HepG2 (cell line): ENCODE measurements around the gene ENTPD7. TPM values are rescaled to one million over a fixed set of nuclear protein-coding genes. Genes with fewer than 3 reads are reported as not detected.

ENCODE experiments used
- ATAC-seq: fragments of 200-7000 bp; cut with Tn5 transposase; 3 replicates; pipeline ENCODE4 v1.9.1; 2020; ENCODE audit warnings: mild to moderate bottlenecking, moderate library complexity
- BruUV-seq: library from RNA; stranded (reverse); fragments of 400-500 nt; replicated peaks from 2 replicates; lab custom pipeline; 2021; lab: Mats Ljungman, UMichigan
- CTCF ChIA-PET: fragments of 300-600 bp; formaldehyde crosslinking; extraction: SDS; loops from one replicate; lab custom pipeline; 2021; ENCODE audit warnings: low total read pairs, inconsistent platforms, low intra/inter-chr PET ratio; lab: Yijun Ruan, JAX
- POLR2A ChIA-PET: fragments of 350-600 bp; sonication (Branson Sonifier 250); formaldehyde crosslinking; loops from one replicate; lab custom pipeline; 2020; ENCODE audit warnings: antibody characterized with exemption, inconsistent platforms; lab: Yijun Ruan, JAX
- DNase-seq: peaks from one replicate; pipeline ENCODE4 v3.0.0-alpha.2; 2015; ENCODE audit warnings: low spot score
- FAIRE-seq: peaks from 3 replicates; lab custom pipeline; 2011; peaks lifted over from hg19 to GRCh38; lab: Jason Lieb, UNC
- H2AFZ ChIP-seq: one replicate; pipeline ENCODE4 v1.6.1; 2011; ENCODE audit warnings: low read length, inconsistent platforms
- H3K27ac ChIP-seq: fragments of 300-600 bp; 3 replicates; pipeline ENCODE4 v1.8.0; 2011; ENCODE audit warnings: mixed run types, mild to moderate bottlenecking, mixed read lengths, low read length, inconsistent platforms; ENCODE audit not compliant: insufficient read depth; ENCODE audit errors: extremely low read length
- H3K27me3 ChIP-seq, 2 experiments: fragments of 200-600 bp in 1 of 2; 2 replicates in 1 of 2; 3 replicates in 1 of 2; pipeline versions ENCODE4 v1.6.0 to v1.8.0; 2011; ENCODE audit warnings: low read length in 2 of 2, mild to moderate bottlenecking in 2 of 2, moderate library complexity in 2 of 2, inconsistent platforms in 1 of 2; ENCODE audit not compliant: insufficient read depth in 2 of 2, control insufficient read depth in 1 of 2
- H3K36me3 ChIP-seq, 2 experiments: fragments of 200-600 bp in 1 of 2; replicated peaks in 1 of 2; 2 replicates in 1 of 2; 3 replicates in 1 of 2; pipeline versions ENCODE4 v1.5.1 to v1.8.0; 2011; ENCODE audit warnings: low read length in 2 of 2, inconsistent platforms in 1 of 2; ENCODE audit not compliant: insufficient read depth in 2 of 2, control insufficient read depth in 1 of 2
- H3K4me1 ChIP-seq: 2 replicates; pipeline ENCODE4 v1.5.1; 2012; ENCODE audit warnings: low read length, inconsistent platforms; ENCODE audit not compliant: insufficient read depth
- H3K4me2 ChIP-seq: 2 replicates; pipeline ENCODE4 v1.6.0; 2011; ENCODE audit warnings: low read depth, low read length, inconsistent platforms
- H3K4me3 ChIP-seq, 3 experiments: fragments of 200-600 bp in 1 of 3; sonication (generic), shearing (Covaris generic) in 1 of 3; replicated peaks in 1 of 3; 2 replicates each; pipeline ENCODE4 v1.5.1; 2011 to 2016; ENCODE audit warnings: low read length in 3 of 3, inconsistent platforms in 2 of 3, low read depth in 2 of 3, mild to moderate bottlenecking in 2 of 3, control low read depth in 1 of 3, mixed read lengths in 1 of 3; ENCODE audit not compliant: insufficient read depth in 1 of 3
- H3K79me2 ChIP-seq: one replicate; pipeline ENCODE4 v1.6.1; 2011; ENCODE audit warnings: low read length, inconsistent platforms; ENCODE audit not compliant: insufficient read depth
- H3K9ac ChIP-seq: 2 replicates; pipeline ENCODE4 v1.6.0; 2011; ENCODE audit warnings: mild to moderate bottlenecking, low read depth, low read length, inconsistent platforms; ENCODE audit not compliant: insufficient read depth
- H3K9me3 ChIP-seq: 2 replicates; pipeline ENCODE4 v1.5.1; 2012; ENCODE audit warnings: mild to moderate bottlenecking, low read length
- H4K20me1 ChIP-seq: 2 replicates; pipeline ENCODE4 v1.6.0; 2011; ENCODE audit warnings: inconsistent platforms, mild to moderate bottlenecking, low read length, moderate library complexity; ENCODE audit not compliant: insufficient read depth
- DBP ChIP-seq: sonication (generic); formaldehyde crosslinking; IDR thresholded peaks from 2 replicates; pipeline ENCODE4 v1.4.0; 2020; ENCODE audit warnings: missing genetic modification reagents; ENCODE audit errors: not compliant biosample characterization
- ETV6 ChIP-seq: sonication (generic); formaldehyde crosslinking; conservative IDR thresholded peaks from 2 replicates; pipeline ENCODE4 v1.4.0; 2020; ENCODE audit warnings: missing genetic modification reagents
- PTBP1 ChIP-seq: fragments of 200-400 bp; formaldehyde crosslinking; IDR thresholded peaks from 2 replicates; pipeline ENCODE4 v1.6.1; 2018; ENCODE audit warnings: low read length, low read depth; ENCODE audit not compliant: poor library complexity, severe bottlenecking
- RORA ChIP-seq: sonication (generic); formaldehyde crosslinking; IDR thresholded peaks from 2 replicates; pipeline ENCODE4 v1.5.0; 2020; ENCODE audit warnings: mild to moderate bottlenecking, missing genetic modification reagents, moderate library complexity
- ZMYM4 ChIP-seq: sonication (generic); formaldehyde crosslinking; IDR thresholded peaks from 2 replicates; pipeline ENCODE4 v1.8.1; 2023; ENCODE audit warnings: mild to moderate bottlenecking, missing genetic modification reagents
- ZNF713 ChIP-seq: sonication (generic); formaldehyde crosslinking; IDR thresholded peaks from 2 replicates; pipeline ENCODE4 v1.4.0; 2020; ENCODE audit warnings: mild to moderate bottlenecking, missing genetic modification reagents
- WGBS: methylation state at CpG from one replicate; pipeline ENCODE4 v1.1.6; 2017; ENCODE audit warnings: low lambda C conversion rate; 5-methylcytosine and 5-hydroxymethylcytosine counted together
- in situ Hi-C: cut with HindIII; loops from 2 replicates; pipeline ENCODE4 v1.10.0; 2017; ENCODE audit warnings: low pct_unique_long_range_greater_than_20kb; ENCODE audit not compliant: extremely low pct_ligation_motif_present
- intact Hi-C: fragments of 100-400 bp; cut with micrococcal nuclease; formaldehyde crosslinking; loops from one replicate; pipeline ENCODE4 v1.10.0; 2022; ENCODE audit not compliant: unreplicated experiment
- polyA plus RNA-seq, 8 experiments: library from polyadenylated mRNA; depleted of rRNA in 3 of 8; stranded (reverse) in 7 of 8; unstranded in 1 of 8; fragments of >200 nt; fragmentation: Illumina TruSeq in 4 of 8; extraction: Trizol in 4 of 8; gene quantifications; 2 replicates each; pipeline versions ENCODE4 v1.2.1 to v1.2.3, GENCODE V29; 2011 to 2016; ENCODE audit warnings: low read depth in 4 of 8, missing spikeins in 1 of 8, mixed read lengths in 1 of 8; ENCODE audit not compliant: insufficient read depth in 1 of 8
- total RNA-seq, 5 experiments: library from RNA; depleted of rRNA; stranded (reverse); fragments of >200 nt; fragmentation: Illumina TruSeq; extraction: Trizol; gene quantifications; 2 replicates each; pipeline ENCODE4 v1.2.3, GENCODE V29; 2016; ENCODE audit warnings: low read depth in 1 of 5
- TF ChIP-seq, protein P1 (sequence below): sonication (generic); formaldehyde crosslinking; IDR thresholded peaks from 2 replicates; pipeline ENCODE4 v1.9.0; 2021; ENCODE audit warnings: missing genetic modification reagents, mild to moderate bottlenecking, borderline replicate concordance
- TF ChIP-seq, protein P2 (sequence below): sonication (generic); formaldehyde crosslinking; IDR thresholded peaks from 2 replicates; pipeline ENCODE4 v1.4.0; 2020; ENCODE audit warnings: missing genetic modification reagents, borderline replicate concordance
- TF ChIP-seq, protein P3 (sequence below): sonication (generic); formaldehyde crosslinking; IDR thresholded peaks from 2 replicates; pipeline ENCODE4 v1.5.1; 2020; ENCODE audit warnings: missing genetic modification reagents, mild to moderate bottlenecking, borderline replicate concordance
- TF ChIP-seq, protein P4 (sequence below): sonication (generic); formaldehyde crosslinking; IDR thresholded peaks from 2 replicates; pipeline ENCODE4 v1.5.0; 2020; ENCODE audit warnings: mild to moderate bottlenecking, missing genetic modification reagents, borderline replicate concordance

The ENTPD7 gene
- total and polyA plus RNA-seq, 2 of the 13 experiments (the other 11 are each of a cell fraction or from before 2014, with no cell fraction given) = 7.6 to 36.5 TPM

DNA sequence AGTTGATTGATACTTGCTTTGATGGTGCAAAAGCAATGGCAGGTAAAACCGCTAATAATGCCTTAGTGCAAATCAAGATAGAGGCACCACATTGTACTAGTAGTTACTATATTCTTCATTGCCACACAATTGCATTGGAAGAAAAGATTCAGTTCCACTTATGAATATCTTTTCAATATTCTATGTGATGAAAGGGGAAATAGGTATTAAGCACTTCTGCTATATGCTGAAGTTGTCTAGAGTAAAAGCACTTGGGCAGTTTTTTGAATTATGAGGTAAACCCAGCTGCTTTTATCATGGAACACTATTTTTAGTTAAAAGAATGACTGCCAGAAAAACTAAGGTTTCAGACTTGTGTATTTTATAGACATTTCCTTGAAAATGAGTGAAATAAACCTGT, 15.5 kb downstream of the ENTPD7 start:
- Histone ChIP-seq H3K79me2 (no peaks in the 10 kb centered on the region), H3K4me3 (no peak overlapping the region), H3K9me3 (no peaks in the 10 kb centered on the region), H3K9ac (no peak overlapping the region), H3K27ac (no peak overlapping the region), H3K4me1 (peaks cover 28% of the 10 kb centered on the region), H3K4me2 (no peak overlapping the region), H3K36me3 (peaks cover 0 to 17% of the 10 kb centered on the region in 2 experiments; a peak in 3 of 5 replicates), H2AFZ (no peak overlapping the region), H3K27me3 (no peaks in the 10 kb centered on the region), H4K20me1 (no peaks in the 10 kb centered on the region)
- in situ Hi-C loops (loop anchor here (10.0 kb wide), 1 partner anchor 50 kb away; the partner anchor contains the start of gene SLC25A28), intact Hi-C loops (no loop called here)
- ChIA-PET CTCF (no interaction called here), POLR2A (no interaction called here)
- DNase-seq (no peak), FAIRE-seq (no peak), ATAC-seq (no peak)
- no TSS peak for BruUV-seq
- 98% methylated on average over 1 of the region's 1 CpG for WGBS
- TF ChIP-seq, protein P1, sequence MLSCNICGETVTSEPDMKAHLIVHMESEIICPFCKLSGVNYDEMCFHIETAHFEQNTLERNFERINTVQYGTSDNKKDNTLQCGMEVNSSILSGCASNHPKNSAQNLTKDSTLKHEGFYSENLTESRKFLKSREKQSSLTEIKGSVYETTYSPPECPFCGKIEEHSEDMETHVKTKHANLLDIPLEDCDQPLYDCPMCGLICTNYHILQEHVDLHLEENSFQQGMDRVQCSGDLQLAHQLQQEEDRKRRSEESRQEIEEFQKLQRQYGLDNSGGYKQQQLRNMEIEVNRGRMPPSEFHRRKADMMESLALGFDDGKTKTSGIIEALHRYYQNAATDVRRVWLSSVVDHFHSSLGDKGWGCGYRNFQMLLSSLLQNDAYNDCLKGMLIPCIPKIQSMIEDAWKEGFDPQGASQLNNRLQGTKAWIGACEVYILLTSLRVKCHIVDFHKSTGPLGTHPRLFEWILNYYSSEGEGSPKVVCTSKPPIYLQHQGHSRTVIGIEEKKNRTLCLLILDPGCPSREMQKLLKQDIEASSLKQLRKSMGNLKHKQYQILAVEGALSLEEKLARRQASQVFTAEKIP (CRISPR knock-in tag) = no peak
- TF ChIP-seq PTBP1 = no peak
- TF ChIP-seq, protein P2, sequence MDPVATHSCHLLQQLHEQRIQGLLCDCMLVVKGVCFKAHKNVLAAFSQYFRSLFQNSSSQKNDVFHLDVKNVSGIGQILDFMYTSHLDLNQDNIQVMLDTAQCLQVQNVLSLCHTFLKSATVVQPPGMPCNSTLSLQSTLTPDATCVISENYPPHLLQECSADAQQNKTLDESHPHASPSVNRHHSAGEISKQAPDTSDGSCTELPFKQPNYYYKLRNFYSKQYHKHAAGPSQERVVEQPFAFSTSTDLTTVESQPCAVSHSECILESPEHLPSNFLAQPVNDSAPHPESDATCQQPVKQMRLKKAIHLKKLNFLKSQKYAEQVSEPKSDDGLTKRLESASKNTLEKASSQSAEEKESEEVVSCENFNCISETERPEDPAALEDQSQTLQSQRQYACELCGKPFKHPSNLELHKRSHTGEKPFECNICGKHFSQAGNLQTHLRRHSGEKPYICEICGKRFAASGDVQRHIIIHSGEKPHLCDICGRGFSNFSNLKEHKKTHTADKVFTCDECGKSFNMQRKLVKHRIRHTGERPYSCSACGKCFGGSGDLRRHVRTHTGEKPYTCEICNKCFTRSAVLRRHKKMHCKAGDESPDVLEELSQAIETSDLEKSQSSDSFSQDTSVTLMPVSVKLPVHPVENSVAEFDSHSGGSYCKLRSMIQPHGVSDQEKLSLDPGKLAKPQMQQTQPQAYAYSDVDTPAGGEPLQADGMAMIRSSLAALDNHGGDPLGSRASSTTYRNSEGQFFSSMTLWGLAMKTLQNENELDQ = no peak
- TF ChIP-seq, protein P3, sequence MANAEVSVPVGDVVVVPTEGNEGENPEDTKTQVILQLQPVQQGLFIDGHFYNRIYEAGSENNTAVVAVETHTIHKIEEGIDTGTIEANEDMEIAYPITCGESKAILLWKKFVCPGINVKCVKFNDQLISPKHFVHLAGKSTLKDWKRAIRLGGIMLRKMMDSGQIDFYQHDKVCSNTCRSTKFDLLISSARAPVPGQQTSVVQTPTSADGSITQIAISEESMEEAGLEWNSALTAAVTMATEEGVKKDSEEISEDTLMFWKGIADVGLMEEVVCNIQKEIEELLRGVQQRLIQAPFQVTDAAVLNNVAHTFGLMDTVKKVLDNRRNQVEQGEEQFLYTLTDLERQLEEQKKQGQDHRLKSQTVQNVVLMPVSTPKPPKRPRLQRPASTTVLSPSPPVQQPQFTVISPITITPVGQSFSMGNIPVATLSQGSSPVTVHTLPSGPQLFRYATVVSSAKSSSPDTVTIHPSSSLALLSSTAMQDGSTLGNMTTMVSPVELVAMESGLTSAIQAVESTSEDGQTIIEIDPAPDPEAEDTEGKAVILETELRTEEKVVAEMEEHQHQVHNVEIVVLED (CRISPR knock-in tag) = no peak
- TF ChIP-seq, protein P4, sequence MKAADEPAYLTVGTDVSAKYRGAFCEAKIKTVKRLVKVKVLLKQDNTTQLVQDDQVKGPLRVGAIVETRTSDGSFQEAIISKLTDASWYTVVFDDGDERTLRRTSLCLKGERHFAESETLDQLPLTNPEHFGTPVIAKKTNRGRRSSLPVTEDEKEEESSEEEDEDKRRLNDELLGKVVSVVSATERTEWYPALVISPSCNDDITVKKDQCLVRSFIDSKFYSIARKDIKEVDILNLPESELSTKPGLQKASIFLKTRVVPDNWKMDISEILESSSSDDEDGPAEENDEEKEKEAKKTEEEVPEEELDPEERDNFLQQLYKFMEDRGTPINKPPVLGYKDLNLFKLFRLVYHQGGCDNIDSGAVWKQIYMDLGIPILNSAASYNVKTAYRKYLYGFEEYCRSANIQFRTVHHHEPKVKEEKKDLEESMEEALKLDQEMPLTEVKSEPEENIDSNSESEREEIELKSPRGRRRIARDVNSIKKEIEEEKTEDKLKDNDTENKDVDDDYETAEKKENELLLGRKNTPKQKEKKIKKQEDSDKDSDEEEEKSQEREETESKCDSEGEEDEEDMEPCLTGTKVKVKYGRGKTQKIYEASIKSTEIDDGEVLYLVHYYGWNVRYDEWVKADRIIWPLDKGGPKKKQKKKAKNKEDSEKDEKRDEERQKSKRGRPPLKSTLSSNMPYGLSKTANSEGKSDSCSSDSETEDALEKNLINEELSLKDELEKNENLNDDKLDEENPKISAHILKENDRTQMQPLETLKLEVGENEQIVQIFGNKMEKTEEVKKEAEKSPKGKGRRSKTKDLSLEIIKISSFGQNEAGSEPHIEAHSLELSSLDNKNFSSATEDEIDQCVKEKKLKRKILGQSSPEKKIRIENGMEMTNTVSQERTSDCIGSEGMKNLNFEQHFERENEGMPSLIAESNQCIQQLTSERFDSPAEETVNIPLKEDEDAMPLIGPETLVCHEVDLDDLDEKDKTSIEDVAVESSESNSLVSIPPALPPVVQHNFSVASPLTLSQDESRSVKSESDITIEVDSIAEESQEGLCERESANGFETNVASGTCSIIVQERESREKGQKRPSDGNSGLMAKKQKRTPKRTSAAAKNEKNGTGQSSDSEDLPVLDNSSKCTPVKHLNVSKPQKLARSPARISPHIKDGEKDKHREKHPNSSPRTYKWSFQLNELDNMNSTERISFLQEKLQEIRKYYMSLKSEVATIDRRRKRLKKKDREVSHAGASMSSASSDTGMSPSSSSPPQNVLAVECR = no peak
- no peak for TF ChIP-seq RORA
- TF ChIP-seq DBP (CRISPR knock-in tag) = no peak
- TF ChIP-seq ETV6 (CRISPR knock-in tag) = no peak
- no peak for TF ChIP-seq ZMYM4 (CRISPR knock-in tag)
- no peak for TF ChIP-seq ZNF713 (CRISPR knock-in tag)
